GM21528 (cell line): Measurements from ENCODE around the gene SRSF9.

Experiments
- ATAC-seq: cut with Tn5 transposase; IDR thresholded peaks from one replicate; pipeline ENCODE4 v1.9.1; 2021; ENCODE audit warnings: mild to moderate bottlenecking, moderate library complexity; ENCODE audit not compliant: unreplicated experiment, low FRiP score

The SRSF9 gene

GRCh38 chr12:120483621-120484020 lies 14.1 kb upstream of the SRSF9 start:
- no peak for ATAC-seq

GRCh38 chr12:120481022-120481767 lies 11.6 kb upstream of the SRSF9 start:
- no peak for ATAC-seq

GRCh38 chr12:120480211-120480610 lies 10.7 kb upstream of the SRSF9 start:
- ATAC-seq = no peak

GRCh38 chr12:120479458-120479857 lies 9.9 kb upstream of the SRSF9 start:
- no peak for ATAC-seq

- ATAC-seq = no peak
Measured at GRCh38 chr12:120475643-120476042, 6.1 kb upstream of the SRSF9 start.

- ATAC-seq = no peak
Measured at GRCh38 chr12:120474616-120474960, 5.0 kb upstream of the SRSF9 start.

- no peak for ATAC-seq
Measured at GRCh38 chr12:120473807-120474615, 4.5 kb upstream of the SRSF9 start.

- no peak for ATAC-seq
Measured at GRCh38 chr12:120472521-120472920, 3.0 kb upstream of the SRSF9 start.

- ATAC-seq = peak; percentile 20
Measured at GRCh38 chr12:120470150-120470784, 719 bp upstream of the SRSF9 start.

GRCh38 chr12:120468821-120469449 lies 613 bp downstream of the SRSF9 start:
- ATAC-seq = peak; percentile 30

GRCh38 chr12:120468325-120468820 lies 1.2 kb downstream of the SRSF9 start:
- ATAC-seq = peak; percentile 9

GRCh38 chr12:120467439-120467838 lies 2.1 kb downstream of the SRSF9 start:
- ATAC-seq = no peak

- no peak for ATAC-seq
Measured at GRCh38 chr12:120466560-120467315, 2.8 kb downstream of the SRSF9 start.

- no peak for ATAC-seq
Measured at GRCh38 chr12:120465756-120466155, 3.8 kb downstream of the SRSF9 start.

- ATAC-seq = no peak
Measured at GRCh38 chr12:120463712-120464111, 5.8 kb downstream of the SRSF9 start.

- ATAC-seq = no peak
Measured at GRCh38 chr12:120462099-120462640, 7.4 kb downstream of the SRSF9 start.

GRCh38 chr12:120460157-120460556 lies 9.4 kb downstream of the SRSF9 start:
- no peak for ATAC-seq

GRCh38 chr12:120457133-120457532 lies 12.4 kb downstream of the SRSF9 start:
- no peak for ATAC-seq

- no peak for ATAC-seq
Measured at GRCh38 chr12:120455302-120455701, 14.2 kb downstream of the SRSF9 start.

- ATAC-seq = no peak
Measured at GRCh38 chr12:120453977-120454376, 15.6 kb downstream of the SRSF9 start.
